Left kidney (tissue), 2 donors: ENCODE results near the gene TPP1. TPM values are rescaled to one million over a fixed set of nuclear protein-coding genes. Genes with fewer than 3 reads are reported as not detected.

Experiments used
- DNase-seq: peaks from one replicate; pipeline ENCODE4 v3.0.0-alpha.2; 2013
- polyA plus RNA-seq: library from polyadenylated mRNA; unstranded; fragments of 120-200 nt; gene quantifications from one replicate; pipeline ENCODE4 v1.2.1, GENCODE V29; 2013; ENCODE audit not compliant: insufficient read length

The TPP1 gene
- polyA plus RNA-seq, 1 donor = 121 TPM

DNA sequence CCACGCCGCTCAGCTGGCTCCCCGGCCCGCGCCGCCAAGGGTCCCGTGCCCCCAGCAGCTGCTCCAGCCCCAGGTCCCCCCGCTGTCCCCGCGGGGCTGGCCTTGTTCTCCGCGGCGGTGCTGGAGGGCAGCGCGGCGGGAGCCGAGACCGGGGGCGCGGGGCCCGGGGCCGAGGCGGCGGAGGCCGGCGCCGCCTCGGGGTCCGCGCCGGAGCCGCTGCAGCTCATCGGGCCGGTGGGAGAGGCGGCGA, 7.3 kb downstream of the TPP1 start:
- no peak for DNase-seq

- DNase-seq = no peak
Observed at GRCh38 chr11:6611092-6611962, 7.9 kb downstream of the TPP1 start.

- no peak for DNase-seq
Observed at GRCh38 chr11:6610591-6610990, 8.6 kb downstream of the TPP1 start.

GRCh38 chr11:6609502-6610015, 9.7 kb downstream of the TPP1 start:
- DNase-seq = no peak

- DNase-seq = no peak
Observed at GRCh38 chr11:6608726-6609501, 10.3 kb downstream of the TPP1 start.

DNA sequence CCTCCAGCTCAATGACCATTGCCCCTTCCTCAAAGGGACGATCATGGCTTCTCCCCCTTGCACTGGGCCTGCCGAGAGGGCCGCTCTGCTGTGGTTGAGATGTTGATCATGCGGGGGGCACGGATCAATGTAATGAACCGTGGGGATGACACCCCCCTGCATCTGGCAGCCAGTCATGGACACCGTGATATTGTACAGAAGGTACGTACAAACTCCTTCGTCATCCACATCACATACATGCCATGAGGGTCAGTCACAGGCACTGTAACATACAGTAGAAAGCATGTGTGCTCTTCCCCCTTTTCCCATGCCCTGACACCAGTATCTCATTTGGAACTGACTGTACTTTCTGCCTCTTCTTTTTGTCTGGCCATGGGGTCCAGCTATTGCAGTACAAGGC, 11.2 kb downstream of the TPP1 start:
- no peak for DNase-seq

DNA sequence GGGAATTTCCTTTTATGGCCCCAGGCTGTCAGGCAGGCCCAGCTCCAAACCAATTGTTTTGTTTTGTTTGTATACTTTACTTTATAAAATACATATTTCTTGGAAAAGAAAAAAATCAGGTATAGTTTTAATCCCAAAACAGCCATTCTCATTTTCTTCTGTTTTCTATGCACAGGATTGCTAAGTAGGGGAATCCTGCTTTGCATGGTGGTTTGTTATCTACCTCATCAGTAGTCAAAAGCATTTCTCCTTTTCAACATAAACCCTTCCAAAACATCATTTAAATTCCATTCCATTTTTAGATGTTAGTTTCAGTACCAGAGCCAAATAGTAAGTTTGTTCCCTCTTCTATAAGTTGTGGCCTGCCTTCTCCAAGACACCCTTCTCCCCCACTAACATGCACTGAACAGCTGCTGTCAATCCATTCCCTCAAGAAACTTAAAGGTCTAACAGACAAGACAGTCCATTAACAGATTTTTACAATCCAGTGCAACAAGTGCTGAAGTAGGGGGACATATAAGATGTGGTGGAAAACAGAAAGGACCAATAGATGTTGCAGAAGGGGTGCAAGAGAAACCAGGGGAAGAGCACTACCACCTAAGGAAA, 11.9 kb downstream of the TPP1 start:
- DNase-seq = no peak

DNA sequence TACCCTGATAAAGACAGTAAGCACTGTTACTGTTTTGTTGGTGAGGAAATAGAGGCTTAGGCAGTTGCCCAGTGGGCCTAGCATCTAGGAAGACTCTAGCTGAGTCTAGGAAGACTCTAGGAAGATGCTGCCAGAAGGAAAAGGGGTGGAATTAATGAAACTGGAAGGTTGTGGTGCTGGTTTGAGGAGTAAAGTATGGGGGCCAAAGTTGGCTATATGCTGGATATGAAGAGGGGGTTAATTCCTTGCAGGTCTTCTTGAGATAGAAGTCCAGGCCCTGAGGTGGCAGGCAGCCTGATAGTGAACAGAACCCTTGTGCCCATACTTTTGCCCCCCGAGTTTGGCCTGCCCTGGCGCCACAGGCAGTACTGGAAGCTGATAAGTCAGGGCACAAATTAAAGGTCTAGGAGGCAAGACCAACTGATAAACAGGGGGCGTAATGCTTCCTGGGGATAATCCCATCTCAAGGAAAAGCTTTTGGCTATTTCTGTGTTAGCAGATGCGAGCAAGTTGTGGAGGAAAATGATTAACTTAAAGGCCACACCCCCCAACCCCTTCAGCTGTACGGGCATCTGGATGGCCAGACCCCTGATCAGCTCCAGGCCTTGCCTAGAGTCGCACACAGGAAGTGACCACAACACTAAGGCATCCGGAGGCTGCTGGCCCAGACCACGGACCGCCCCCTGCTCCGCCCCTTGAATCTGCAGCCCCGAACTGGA, 12.6 kb downstream of the TPP1 start:
- peak; percentile 94 for DNase-seq

- DNase-seq = no peak
Observed at GRCh38 chr11:6604790-6605189, 14.4 kb downstream of the TPP1 start.

GRCh38 chr11:6604081-6604626, 15.1 kb downstream of the TPP1 start:
- peak; percentile 72 for DNase-seq

- DNase-seq = peak; percentile 91
Observed at GRCh38 chr11:6603287-6604080, 15.7 kb downstream of the TPP1 start, which contains the start of the genes ILK and RRP8. TSS of gene ILK (plus strand) at chr11:6603774. CDS start at chr11:6604272, 498 bp downstream. TSS of gene RRP8 (minus strand) at chr11:6603616. CDS start at chr11:6603502, 114 bp downstream.

GRCh38 chr11:6602096-6602940, 16.9 kb downstream of the TPP1 start:
- DNase-seq = no peak

- no peak for DNase-seq
Observed at GRCh38 chr11:6601041-6601461, 18.2 kb downstream of the TPP1 start.

- no peak for DNase-seq
Observed at GRCh38 chr11:6599881-6600390, 19.3 kb downstream of the TPP1 start.

GRCh38 chr11:6599449-6599848, 19.8 kb downstream of the TPP1 start:
- no peak for DNase-seq

DNA sequence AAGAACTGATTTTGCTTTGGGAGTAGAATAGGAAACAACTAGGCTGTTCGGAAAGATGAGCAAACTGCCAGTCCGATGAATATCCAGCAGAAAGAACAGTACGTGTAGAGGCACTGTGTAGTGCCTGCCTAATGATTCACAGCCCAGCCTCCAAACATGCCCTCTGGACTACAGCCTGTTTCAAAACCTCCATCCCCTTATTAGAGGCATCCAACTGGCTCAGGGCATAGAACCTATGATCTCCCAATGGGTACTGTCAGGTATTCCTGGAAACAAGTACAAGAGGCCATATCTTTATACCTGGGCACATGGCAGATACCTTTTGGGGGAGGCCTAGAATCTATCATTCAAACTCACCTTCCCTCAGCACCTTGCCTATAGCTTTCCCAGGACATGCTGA, 20.7 kb downstream of the TPP1 start:
- DNase-seq = no peak

DNA sequence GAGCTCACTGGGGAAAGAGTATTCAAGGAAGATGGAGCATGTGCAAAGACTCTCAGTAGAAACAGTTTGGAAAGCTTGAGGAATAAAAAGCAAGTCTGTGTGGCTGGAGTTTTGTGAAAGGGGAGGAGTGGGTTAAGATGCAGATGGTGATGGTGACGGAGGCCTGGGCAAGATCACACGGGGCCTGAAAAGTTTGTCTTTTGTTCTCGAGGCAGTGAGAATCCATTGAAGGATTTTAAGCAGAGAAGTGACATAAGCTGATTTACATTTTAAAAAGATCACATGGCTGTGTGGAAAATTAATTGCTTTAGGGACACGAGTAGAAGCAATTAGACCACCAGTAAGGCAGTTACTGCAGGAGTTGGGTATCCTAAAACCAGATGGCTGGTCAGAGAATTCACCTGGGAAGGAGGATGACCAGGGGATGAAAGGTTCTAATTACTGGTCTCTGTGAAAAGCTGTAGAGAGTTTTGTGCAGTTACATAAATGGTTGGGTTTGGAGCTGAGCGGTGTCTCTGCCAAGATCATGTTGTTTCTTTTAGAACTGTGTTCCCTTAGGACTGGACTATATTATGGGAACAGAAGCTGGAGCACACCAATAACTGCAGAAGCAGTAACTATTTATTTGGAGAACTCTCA, 22.9 kb downstream of the TPP1 start:
- DNase-seq = no peak

- no peak for DNase-seq
Observed at GRCh38 chr11:6594142-6594768, 25.0 kb downstream of the TPP1 start.

DNA sequence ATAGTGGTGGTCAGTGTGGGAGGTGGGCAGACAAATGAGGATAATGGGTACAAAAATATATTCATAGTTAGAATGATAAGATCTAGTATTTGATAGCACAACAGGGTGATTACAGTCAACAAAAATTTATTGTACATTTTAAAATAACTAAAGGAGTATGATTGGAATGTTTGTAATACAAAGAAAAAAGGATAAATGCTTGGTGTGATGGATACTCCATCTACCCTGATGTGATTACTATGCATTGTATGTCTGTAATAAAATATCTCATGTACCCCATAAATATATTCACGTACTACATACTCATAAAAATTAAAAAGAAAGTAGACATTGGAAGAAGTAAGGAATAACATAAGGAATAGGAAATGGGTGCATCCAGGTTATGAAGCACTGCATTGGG, 31.2 kb downstream of the TPP1 start:
- DNase-seq = no peak
